GM18909 (cell line): ENCODE results near the gene LGR6.
"Not testable (repeated sequence)": the region's sequence is repeated elsewhere in the genome, so short reads cannot be mapped to it uniquely, and the experiment has no call there.

Source experiments
- ATAC-seq: cut with Tn5 transposase; IDR thresholded peaks from one replicate; pipeline ENCODE4 v1.9.1; 2021; ENCODE audit warnings: mild to moderate bottlenecking; ENCODE audit not compliant: unreplicated experiment, poor library complexity

LGR6 gene

GRCh38 chr1:202255343-202255742 lies 61.7 kb downstream of the LGR6 start:
- ATAC-seq: no peak

GRCh38 chr1:202259705-202260104 lies 66.1 kb downstream of the LGR6 start:
- ATAC-seq: no peak

- not testable (repeated sequence) for ATAC-seq
Observed at GRCh38 chr1:202261209-202261958, 67.8 kb downstream of the LGR6 start.

- no peak for ATAC-seq
Observed at GRCh38 chr1:202263628-202264027, 70.0 kb downstream of the LGR6 start.

- no peak for ATAC-seq
Observed at GRCh38 chr1:202264300-202264699, 70.7 kb downstream of the LGR6 start.

- ATAC-seq: no peak
Observed at GRCh38 chr1:202264726-202265125, 71.1 kb downstream of the LGR6 start.

GRCh38 chr1:202266061-202266765 lies 72.6 kb downstream of the LGR6 start:
- ATAC-seq: no peak

GRCh38 chr1:202268032-202268431 lies 74.4 kb downstream of the LGR6 start:
- no peak for ATAC-seq

GRCh38 chr1:202268817-202269216 lies 75.2 kb downstream of the LGR6 start:
- no peak for ATAC-seq

GRCh38 chr1:202270871-202271326 lies 77.3 kb downstream of the LGR6 start:
- ATAC-seq: no peak

- no peak for ATAC-seq
Observed at GRCh38 chr1:202272103-202272845, 78.7 kb downstream of the LGR6 start.

- no peak for ATAC-seq
Observed at GRCh38 chr1:202274611-202275010, 81.0 kb downstream of the LGR6 start.

- ATAC-seq: no peak
Observed at GRCh38 chr1:202275061-202275770, 81.6 kb downstream of the LGR6 start.

- no peak for ATAC-seq
Observed at GRCh38 chr1:202276081-202276715, 82.6 kb downstream of the LGR6 start.

- no peak for ATAC-seq
Observed at GRCh38 chr1:202276920-202277319, 83.3 kb downstream of the LGR6 start.

- no peak for ATAC-seq
Observed at GRCh38 chr1:202278751-202279150, 85.2 kb downstream of the LGR6 start.

GRCh38 chr1:202279806-202280205 lies 86.2 kb downstream of the LGR6 start:
- no peak for ATAC-seq

- ATAC-seq: no peak
Observed at GRCh38 chr1:202280595-202280994, 87.0 kb downstream of the LGR6 start.

- ATAC-seq: no peak
Observed at GRCh38 chr1:202281316-202282024, 87.9 kb downstream of the LGR6 start.
